Measurements from ENCODE around the gene CD55.

CD55 gene

DNA sequence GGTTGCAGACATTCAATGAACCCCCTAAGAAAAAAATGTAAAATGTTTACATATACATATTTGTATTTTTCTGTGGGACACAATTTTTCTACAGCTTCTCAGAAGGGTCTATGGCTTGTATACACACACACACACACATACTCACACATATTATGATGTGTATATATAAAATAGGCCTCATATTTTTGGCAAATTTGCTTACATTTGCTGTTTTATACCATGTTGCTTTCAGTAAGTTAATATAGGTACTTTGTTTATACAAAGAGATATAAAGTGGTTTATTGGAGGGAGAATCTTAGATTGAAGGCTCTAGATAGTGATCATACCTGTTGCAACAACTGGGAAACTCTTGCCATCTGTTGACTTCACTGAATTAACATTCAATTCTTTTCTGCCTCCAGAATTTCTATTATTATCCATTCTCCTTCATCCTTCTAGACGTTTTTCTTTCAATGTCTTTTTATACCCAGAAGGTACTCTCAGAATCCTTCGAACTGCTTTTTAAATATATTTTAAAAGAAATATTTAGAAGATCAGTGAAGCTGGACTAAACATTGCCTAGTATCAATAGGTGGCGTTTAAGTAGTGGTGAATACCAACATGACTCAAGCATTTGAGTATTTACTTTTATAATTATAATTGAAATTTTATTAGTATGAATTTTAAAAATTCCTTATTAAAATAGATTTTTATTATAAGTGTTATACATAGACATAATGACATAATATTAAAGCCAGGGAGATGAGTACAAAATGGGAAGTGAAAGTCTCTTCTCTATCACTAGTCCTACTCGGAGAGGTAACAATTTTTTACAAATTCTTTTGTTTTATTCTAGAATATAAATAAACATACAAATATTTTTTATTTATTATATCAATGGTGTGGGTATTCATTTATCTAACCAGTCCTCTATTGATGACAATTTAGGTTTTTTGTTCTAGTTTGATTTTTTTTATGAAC, 10.2 kb downstream of the CD55 start:
- Histone ChIP-seq H3K9ac (ENCODE audit: low read depth, low read length) (no peak overlapping the region), H3K4me1 (ENCODE audit: control insufficient read depth, insufficient read depth, low read length) (no peaks in the 10 kb centered on the region), H3K4me3 (ENCODE audit: low read depth, low read length) (no peak overlapping the region), H3K36me3 (ENCODE audit: control insufficient read depth, insufficient read depth, low read length) (peaks cover 80% of the 10 kb centered on the region), H3K9me3 (ENCODE audit: control insufficient read depth, insufficient read depth, low read length) (no peaks in the 10 kb centered on the region), H3K27me3 (ENCODE audit: control insufficient read depth, insufficient read depth, low read length) (no peaks in the 10 kb centered on the region), H3K27ac (ENCODE audit: low read depth, low read length) (no peak overlapping the region)

DNA sequence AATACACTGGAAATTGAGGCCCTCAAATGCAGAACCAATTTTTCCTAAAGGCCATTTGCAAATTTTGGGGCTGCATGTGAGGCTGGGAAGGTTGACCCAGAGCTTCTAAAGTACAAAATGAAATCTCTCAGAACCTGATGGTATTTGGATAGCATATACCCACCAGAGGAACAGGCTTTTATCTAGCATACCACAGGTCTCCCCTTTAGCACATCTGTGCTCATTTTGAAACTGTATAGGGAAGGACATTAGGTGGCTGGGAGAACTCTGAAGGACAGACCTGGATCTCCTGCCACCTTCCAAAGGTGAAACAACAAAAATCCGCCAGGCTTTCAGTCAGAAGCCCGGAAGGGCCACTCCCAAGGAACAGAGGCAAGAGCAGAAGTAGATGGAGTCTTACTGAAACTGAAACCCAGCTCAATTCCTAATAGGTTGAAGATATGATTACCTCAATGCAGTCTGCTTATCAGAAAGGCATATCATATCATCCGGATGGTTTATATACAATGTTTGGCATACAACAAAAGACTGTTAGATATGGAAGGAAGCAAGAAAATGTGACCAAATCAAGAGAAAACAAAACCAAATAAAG, 11.6 kb downstream of the CD55 start:
- Histone ChIP-seq H3K4me3 (ENCODE audit: low read depth, low read length) (no peak overlapping the region), H3K36me3 (ENCODE audit: control insufficient read depth, insufficient read depth, low read length) (peaks cover 80% of the 10 kb centered on the region), H3K4me1 (ENCODE audit: control insufficient read depth, insufficient read depth, low read length) (no peaks in the 10 kb centered on the region), H3K9me3 (ENCODE audit: control insufficient read depth, insufficient read depth, low read length) (no peaks in the 10 kb centered on the region), H3K9ac (ENCODE audit: low read depth, low read length) (no peak overlapping the region), H3K27ac (ENCODE audit: low read depth, low read length) (no peak overlapping the region), H3K27me3 (ENCODE audit: control insufficient read depth, insufficient read depth, low read length) (no peaks in the 10 kb centered on the region)

GRCh38 chr1:207333620-207334019, 12.1 kb downstream of the CD55 start:
- Histone ChIP-seq H3K36me3 (ENCODE audit: control insufficient read depth, insufficient read depth, low read length) (peaks cover 80% of the 10 kb centered on the region), H3K27me3 (ENCODE audit: control insufficient read depth, insufficient read depth, low read length) (no peaks in the 10 kb centered on the region), H3K4me1 (ENCODE audit: control insufficient read depth, insufficient read depth, low read length) (no peaks in the 10 kb centered on the region), H3K4me3 (ENCODE audit: low read depth, low read length) (no peak overlapping the region), H3K9me3 (ENCODE audit: control insufficient read depth, insufficient read depth, low read length) (no peaks in the 10 kb centered on the region), H3K9ac (ENCODE audit: low read depth, low read length) (no peak overlapping the region), H3K27ac (ENCODE audit: low read depth, low read length) (no peak overlapping the region)

DNA sequence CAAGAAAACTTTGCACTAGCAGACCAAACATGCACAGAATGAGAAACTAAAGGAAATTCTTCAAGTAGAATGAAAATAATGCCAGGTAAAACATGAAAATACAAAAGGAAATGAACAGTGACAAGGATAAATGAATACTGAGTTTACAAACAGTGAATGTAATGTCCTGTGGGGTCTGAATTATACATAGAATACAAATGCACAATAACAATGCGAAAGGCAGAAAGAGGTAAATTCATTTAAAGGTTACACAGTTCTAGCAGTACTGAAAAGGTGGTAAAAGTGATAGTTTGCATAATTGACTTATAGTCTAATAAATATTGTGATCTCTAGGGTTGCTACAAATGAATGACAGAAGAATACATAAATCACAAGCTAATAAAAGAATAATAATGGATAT, 12.9 kb downstream of the CD55 start:
- Histone ChIP-seq H3K9ac (ENCODE audit: low read depth, low read length) (no peak overlapping the region), H3K9me3 (ENCODE audit: control insufficient read depth, insufficient read depth, low read length) (no peaks in the 10 kb centered on the region), H3K36me3 (ENCODE audit: control insufficient read depth, insufficient read depth, low read length) (peaks cover 76% of the 10 kb centered on the region), H3K27ac (ENCODE audit: low read depth, low read length) (no peak overlapping the region), H3K4me3 (ENCODE audit: low read depth, low read length) (no peak overlapping the region), H3K27me3 (ENCODE audit: control insufficient read depth, insufficient read depth, low read length) (no peaks in the 10 kb centered on the region), H3K4me1 (ENCODE audit: control insufficient read depth, insufficient read depth, low read length) (no peaks in the 10 kb centered on the region)

DNA sequence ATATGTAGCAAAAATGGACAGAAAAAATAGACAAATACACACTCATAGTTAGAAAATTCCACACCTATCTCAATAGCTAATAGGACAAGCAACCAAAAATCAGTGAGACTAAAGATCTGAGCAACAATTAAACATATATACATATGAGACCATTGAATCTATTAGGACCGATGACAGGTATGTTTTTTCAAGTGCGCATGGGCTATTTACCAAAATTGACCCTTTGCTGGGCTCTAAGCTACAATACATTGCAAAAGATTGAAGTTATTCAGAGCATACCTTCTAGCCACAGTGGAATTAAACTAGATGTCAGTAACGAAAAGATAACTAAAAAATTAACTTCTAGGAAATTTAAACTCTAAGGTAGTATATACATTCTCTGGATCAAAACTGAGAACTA, 13.7 kb downstream of the CD55 start:
- H3K9me3 ChIP-seq (ENCODE audit: control insufficient read depth, insufficient read depth, low read length), result no peaks in the 10 kb centered on the region
- peaks cover 79% of the 10 kb centered on the region for H3K36me3 ChIP-seq (ENCODE audit: control insufficient read depth, insufficient read depth, low read length)
- no peak overlapping the region for H3K9ac ChIP-seq (ENCODE audit: low read depth, low read length)
- H3K27ac ChIP-seq (ENCODE audit: low read depth, low read length), result no peak overlapping the region
- no peaks in the 10 kb centered on the region for H3K4me1 ChIP-seq (ENCODE audit: control insufficient read depth, insufficient read depth, low read length)
- no peaks in the 10 kb centered on the region for H3K27me3 ChIP-seq (ENCODE audit: control insufficient read depth, insufficient read depth, low read length)
- H3K4me3 ChIP-seq (ENCODE audit: low read depth, low read length), result no peak overlapping the region

DNA sequence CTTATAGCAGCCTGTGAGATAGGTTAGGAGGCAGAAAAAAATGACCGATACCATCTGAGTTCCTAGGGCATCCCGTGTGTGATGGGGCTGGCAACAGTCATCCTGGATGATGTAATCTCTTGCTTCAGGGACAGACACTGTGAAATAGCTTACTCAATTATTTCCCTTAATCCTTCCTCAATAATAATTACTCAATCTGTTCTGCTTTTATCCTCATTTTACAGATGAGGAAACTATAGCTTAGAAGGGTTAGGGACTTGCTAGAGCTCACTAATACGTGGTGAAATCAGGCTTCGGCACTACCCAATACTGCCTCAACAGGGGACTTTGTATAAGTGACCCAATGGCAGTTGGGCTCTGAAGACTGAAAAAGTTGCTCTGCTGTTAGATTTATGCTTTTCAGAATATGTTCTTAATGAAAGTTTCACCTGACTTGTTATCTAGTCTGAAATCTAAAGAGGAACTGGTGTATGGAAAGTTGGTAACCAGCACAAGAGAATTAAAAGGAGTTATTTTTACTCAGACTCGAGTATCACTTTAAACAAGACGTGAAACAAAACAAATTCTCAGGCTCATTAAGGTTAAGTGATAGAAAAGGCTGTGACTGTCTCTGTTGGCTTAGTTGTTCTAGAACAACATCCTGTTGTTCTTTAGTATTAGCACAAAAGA, 14.4 kb downstream of the CD55 start:
- H3K4me3 ChIP-seq (ENCODE audit: low read depth, low read length), result no peak overlapping the region
- no peak overlapping the region for H3K27ac ChIP-seq (ENCODE audit: low read depth, low read length)
- H3K9ac ChIP-seq (ENCODE audit: low read depth, low read length), result no peak overlapping the region
- H3K9me3 ChIP-seq (ENCODE audit: control insufficient read depth, insufficient read depth, low read length), result no peaks in the 10 kb centered on the region
- no peaks in the 10 kb centered on the region for H3K27me3 ChIP-seq (ENCODE audit: control insufficient read depth, insufficient read depth, low read length)
- H3K36me3 ChIP-seq (ENCODE audit: control insufficient read depth, insufficient read depth, low read length), result peaks cover 79% of the 10 kb centered on the region
- H3K4me1 ChIP-seq (ENCODE audit: control insufficient read depth, insufficient read depth, low read length), result no peaks in the 10 kb centered on the region

- Histone ChIP-seq H3K9ac (ENCODE audit: low read depth, low read length) (no peak overlapping the region), H3K9me3 (ENCODE audit: control insufficient read depth, insufficient read depth, low read length) (no peaks in the 10 kb centered on the region), H3K36me3 (ENCODE audit: control insufficient read depth, insufficient read depth, low read length) (peaks cover 75% of the 10 kb centered on the region), H3K27ac (ENCODE audit: low read depth, low read length) (no peak overlapping the region), H3K27me3 (ENCODE audit: control insufficient read depth, insufficient read depth, low read length) (no peaks in the 10 kb centered on the region), H3K4me1 (ENCODE audit: control insufficient read depth, insufficient read depth, low read length) (no peaks in the 10 kb centered on the region), H3K4me3 (ENCODE audit: low read depth, low read length) (no peak overlapping the region)
Measured at GRCh38 chr1:207336559-207337467, 15.3 kb downstream of the CD55 start.

GRCh38 chr1:207342332-207342731, 20.9 kb downstream of the CD55 start:
- H3K4me3 ChIP-seq (ENCODE audit: low read depth, low read length), result no peak overlapping the region
- no peaks in the 10 kb centered on the region for H3K9me3 ChIP-seq (ENCODE audit: control insufficient read depth, insufficient read depth, low read length)
- peaks cover 44% of the 10 kb centered on the region for H3K36me3 ChIP-seq (ENCODE audit: control insufficient read depth, insufficient read depth, low read length)
- peaks cover 6% of the 10 kb centered on the region for H3K4me1 ChIP-seq (ENCODE audit: control insufficient read depth, insufficient read depth, low read length)
- H3K9ac ChIP-seq (ENCODE audit: low read depth, low read length), result no peak overlapping the region
- H3K27me3 ChIP-seq (ENCODE audit: control insufficient read depth, insufficient read depth, low read length), result no peaks in the 10 kb centered on the region
- no peak overlapping the region for H3K27ac ChIP-seq (ENCODE audit: low read depth, low read length)

- peaks cover 40% of the 10 kb centered on the region for H3K36me3 ChIP-seq (ENCODE audit: control insufficient read depth, insufficient read depth, low read length)
- H3K27ac ChIP-seq (ENCODE audit: low read depth, low read length), result no peak overlapping the region
- no peak overlapping the region for H3K4me3 ChIP-seq (ENCODE audit: low read depth, low read length)
- peaks cover 6% of the 10 kb centered on the region for H3K4me1 ChIP-seq (ENCODE audit: control insufficient read depth, insufficient read depth, low read length)
- 0 out of 2 replicates have a peak overlapping the region, but pooled peaks have one; percentile 6 for H3K9ac ChIP-seq (ENCODE audit: low read depth, low read length)
- no peaks in the 10 kb centered on the region for H3K9me3 ChIP-seq (ENCODE audit: control insufficient read depth, insufficient read depth, low read length)
- no peaks in the 10 kb centered on the region for H3K27me3 ChIP-seq (ENCODE audit: control insufficient read depth, insufficient read depth, low read length)
Measured at GRCh38 chr1:207343675-207344074, 22.2 kb downstream of the CD55 start.

DNA sequence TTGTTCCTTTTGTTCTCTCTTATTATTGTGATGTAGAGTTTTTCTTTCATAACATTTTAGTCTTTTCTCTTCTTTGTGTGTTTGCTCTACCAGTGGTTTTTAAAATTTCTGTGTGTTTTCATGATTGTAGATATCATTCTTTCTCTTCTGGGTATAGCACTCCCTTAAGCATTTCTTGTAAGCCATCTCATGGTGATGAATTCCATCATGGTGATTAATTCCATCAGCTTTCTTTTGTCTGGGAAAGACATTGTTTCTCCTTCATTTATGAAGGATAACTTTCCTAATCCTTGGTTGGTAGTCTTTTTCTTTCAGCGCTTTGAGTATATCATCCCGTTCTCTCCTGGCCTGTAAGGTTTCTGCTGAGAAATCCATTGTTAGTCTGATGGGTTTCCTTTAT, 22.7 kb downstream of the CD55 start:
- H3K4me1 ChIP-seq (ENCODE audit: control insufficient read depth, insufficient read depth, low read length), result peaks cover 6% of the 10 kb centered on the region
- H3K9ac ChIP-seq (ENCODE audit: low read depth, low read length), result no peak overlapping the region
- H3K4me3 ChIP-seq (ENCODE audit: low read depth, low read length), result no peak overlapping the region
- peaks cover 39% of the 10 kb centered on the region for H3K36me3 ChIP-seq (ENCODE audit: control insufficient read depth, insufficient read depth, low read length)
- H3K9me3 ChIP-seq (ENCODE audit: control insufficient read depth, insufficient read depth, low read length), result no peaks in the 10 kb centered on the region
- H3K27me3 ChIP-seq (ENCODE audit: control insufficient read depth, insufficient read depth, low read length), result no peaks in the 10 kb centered on the region
- H3K27ac ChIP-seq (ENCODE audit: low read depth, low read length), result no peak overlapping the region
